Measurements from ENCODE around the gene RFLNA. TPM values are rescaled to one million over a fixed set of nuclear protein-coding genes. Genes with fewer than 3 reads are reported as not detected.

Gene RFLNA
- total RNA-seq, 1 donor from 2014 or later = 1.4 TPM

DNA sequence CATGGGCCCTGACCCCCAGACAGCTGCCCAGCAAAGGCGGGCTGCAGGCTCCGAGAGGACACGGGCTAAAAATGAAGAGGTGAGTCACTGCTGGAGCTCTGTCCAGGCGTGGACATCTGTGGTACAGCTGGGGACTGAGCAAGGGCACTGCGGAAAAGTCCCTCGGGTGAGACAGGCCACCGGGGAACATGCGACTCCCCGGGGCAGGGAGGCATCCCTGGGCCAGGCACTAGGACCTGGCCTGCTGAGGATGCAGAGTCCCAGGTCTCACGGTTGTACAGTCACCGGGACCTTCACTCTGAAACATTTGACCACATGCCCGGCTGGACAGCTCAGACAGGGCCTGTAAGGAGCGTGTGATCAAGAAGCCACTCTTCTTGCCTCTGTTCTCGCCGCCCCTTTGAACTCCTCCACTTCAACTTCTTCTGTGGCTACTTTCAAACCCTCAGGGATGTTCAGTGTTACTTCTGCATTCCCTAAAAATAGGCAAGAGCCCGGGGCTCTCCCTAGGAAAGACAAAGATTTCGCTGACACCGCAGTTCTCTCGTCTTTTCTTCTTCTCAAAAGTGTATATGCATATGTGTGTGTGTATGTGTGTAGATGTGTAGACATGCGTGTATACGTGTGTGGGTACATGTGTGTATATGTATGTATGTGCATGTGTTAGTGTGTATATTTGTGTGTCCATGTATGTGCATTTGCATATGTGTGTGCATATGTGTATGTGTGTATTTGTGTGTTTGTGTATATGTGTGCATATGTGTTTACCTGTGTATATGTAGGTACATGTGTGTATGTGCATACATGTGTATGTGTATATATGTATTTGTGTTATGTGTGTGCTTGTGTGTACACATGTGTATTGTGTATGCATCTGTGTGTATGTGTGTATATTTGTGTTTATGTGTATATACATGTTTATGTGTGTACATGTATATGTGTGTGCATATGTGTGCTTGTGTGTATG is 5.0 kb upstream of the RFLNA start:
- Histone ChIP-seq H3K4me3 (no peak overlapping the region), H3K79me2 (ENCODE audit: low read depth) (no peaks in the 10 kb centered on the region), H4K20me1 (ENCODE audit: low read depth) (no peaks in the 10 kb centered on the region), H3K27ac (no peak overlapping the region), H2AFZ (replicated peaks) (no peak overlapping the region), H3K9me3 (ENCODE audit: low read depth) (no peaks in the 10 kb centered on the region), H3K4me1 (peaks cover 31% of the 10 kb centered on the region), H3K27me3 (peaks cover 11% of the 10 kb centered on the region), H3K9ac (no peak overlapping the region), H3K4me2 (peak overlapping the region; percentile 40), H3K36me3 (no peaks in the 10 kb centered on the region), H3F3A (ENCODE audit: low read depth) (peaks cover 36% of the 10 kb centered on the region)
- H3K27me3 Mint-ChIP-seq (ENCODE audit: insufficient read depth, low read depth) = peaks cover 34% of the 10 kb centered on the region
- H3K9me3 Mint-ChIP-seq = peaks cover 25% of the 10 kb centered on the region
- H3K27ac Mint-ChIP-seq = peak overlapping the region; percentile 47
- no peak for DNase-seq (ENCODE audit: low spot score)
- peaks cover 1% of the 10 kb centered on the region for H3K36me3 Mint-ChIP-seq
- no peak overlapping the region for H3K4me3 Mint-ChIP-seq
- peaks cover 54% of the 10 kb centered on the region for H3K4me1 Mint-ChIP-seq
- TF ChIP-seq EZH2 (IDR thresholded peaks at IDR 0.05) = no peak
- TF ChIP-seq, protein P1, sequence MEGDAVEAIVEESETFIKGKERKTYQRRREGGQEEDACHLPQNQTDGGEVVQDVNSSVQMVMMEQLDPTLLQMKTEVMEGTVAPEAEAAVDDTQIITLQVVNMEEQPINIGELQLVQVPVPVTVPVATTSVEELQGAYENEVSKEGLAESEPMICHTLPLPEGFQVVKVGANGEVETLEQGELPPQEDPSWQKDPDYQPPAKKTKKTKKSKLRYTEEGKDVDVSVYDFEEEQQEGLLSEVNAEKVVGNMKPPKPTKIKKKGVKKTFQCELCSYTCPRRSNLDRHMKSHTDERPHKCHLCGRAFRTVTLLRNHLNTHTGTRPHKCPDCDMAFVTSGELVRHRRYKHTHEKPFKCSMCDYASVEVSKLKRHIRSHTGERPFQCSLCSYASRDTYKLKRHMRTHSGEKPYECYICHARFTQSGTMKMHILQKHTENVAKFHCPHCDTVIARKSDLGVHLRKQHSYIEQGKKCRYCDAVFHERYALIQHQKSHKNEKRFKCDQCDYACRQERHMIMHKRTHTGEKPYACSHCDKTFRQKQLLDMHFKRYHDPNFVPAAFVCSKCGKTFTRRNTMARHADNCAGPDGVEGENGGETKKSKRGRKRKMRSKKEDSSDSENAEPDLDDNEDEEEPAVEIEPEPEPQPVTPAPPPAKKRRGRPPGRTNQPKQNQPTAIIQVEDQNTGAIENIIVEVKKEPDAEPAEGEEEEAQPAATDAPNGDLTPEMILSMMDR (IDR thresholded peaks at IDR 0.05) = no peak
- no peak for TF ChIP-seq EZH2phosphoT487 (IDR thresholded peaks at IDR 0.05)

DNA sequence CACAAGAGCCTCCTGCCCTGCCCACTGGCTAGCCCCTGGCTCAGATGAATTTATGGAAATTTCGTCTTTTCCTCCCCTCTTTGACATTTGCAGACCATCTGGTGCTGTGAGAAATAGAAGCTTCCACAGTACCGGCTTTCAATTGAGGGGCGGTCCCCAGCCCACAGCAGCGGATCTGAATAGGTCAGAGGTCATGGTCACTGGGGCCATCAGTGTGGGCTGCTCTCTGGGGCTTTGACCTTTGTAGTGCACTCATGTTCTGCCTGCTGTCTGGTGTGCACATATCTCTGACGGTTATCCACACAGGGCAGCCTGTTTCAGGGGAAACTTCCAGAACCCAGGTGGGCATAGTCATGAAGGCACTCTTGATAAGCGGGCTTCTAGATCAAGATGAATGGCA is 2.5 kb upstream of the RFLNA start:
- TF ChIP-seq EZH2 (IDR thresholded peaks at IDR 0.05) (no peak), EZH2phosphoT487 (IDR thresholded peaks at IDR 0.05) (no peak)
- TF ChIP-seq, protein P1 (IDR thresholded peaks at IDR 0.05) = no peak
- Histone ChIP-seq H3K4me1 (peaks cover 45% of the 10 kb centered on the region), H4K20me1 (ENCODE audit: low read depth) (no peaks in the 10 kb centered on the region), H3K9ac (no peak overlapping the region), H3K27ac (no peak overlapping the region), H3K36me3 (no peaks in the 10 kb centered on the region), H3K79me2 (ENCODE audit: low read depth) (no peaks in the 10 kb centered on the region), H3K4me2 (no peak overlapping the region), H3F3A (ENCODE audit: low read depth) (peaks cover 36% of the 10 kb centered on the region), H3K4me3 (no peak overlapping the region), H3K27me3 (peaks cover 34% of the 10 kb centered on the region), H2AFZ (replicated peaks) (no peak overlapping the region), H3K9me3 (ENCODE audit: low read depth) (no peaks in the 10 kb centered on the region)
- H3K4me1 Mint-ChIP-seq = peaks cover 61% of the 10 kb centered on the region
- peak overlapping the region; percentile 73 for H3K4me3 Mint-ChIP-seq
- H3K27me3 Mint-ChIP-seq (ENCODE audit: insufficient read depth, low read depth) = peaks cover 43% of the 10 kb centered on the region
- DNase-seq (ENCODE audit: low spot score) = no peak
- peaks cover 1% of the 10 kb centered on the region for H3K36me3 Mint-ChIP-seq
- peak overlapping the region; percentile 75 for H3K27ac Mint-ChIP-seq
- H3K9me3 Mint-ChIP-seq = peaks cover 13% of the 10 kb centered on the region

DNA sequence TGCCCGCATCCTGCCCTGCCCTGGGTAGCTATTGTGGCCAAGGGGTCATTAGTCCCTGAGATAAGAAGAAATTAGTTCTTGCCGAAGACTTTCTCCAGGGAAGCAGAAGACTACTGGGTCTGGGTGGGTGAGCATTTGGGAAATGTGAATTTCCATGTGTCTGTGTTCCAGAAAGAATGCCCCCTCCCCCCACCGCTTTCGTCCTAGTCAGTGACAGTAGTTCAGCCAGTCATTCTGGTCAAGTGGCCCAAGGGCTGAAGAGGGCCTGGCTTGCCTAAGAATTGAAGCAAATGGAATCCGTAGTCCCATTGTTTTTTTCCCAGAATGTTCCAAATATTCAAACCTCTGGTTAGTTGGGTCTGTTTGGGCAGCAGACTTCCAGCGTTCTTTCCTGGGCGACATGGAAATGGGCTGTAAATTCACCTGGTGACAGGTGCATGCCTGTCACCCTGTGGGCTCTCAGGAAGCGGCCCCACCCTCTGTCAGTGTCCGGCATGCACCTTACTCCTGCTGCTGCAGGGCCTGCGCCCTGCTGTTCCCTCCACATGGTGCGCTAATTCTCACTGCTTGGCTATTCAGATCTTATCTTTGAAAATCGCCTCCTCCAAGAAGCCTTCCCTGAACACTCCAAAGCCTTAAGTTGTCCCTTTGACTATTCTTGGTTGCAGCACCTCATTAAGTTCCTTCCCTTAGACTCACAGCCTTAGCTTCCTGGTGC is 1.4 kb upstream of the RFLNA start:
- H3K4me1 Mint-ChIP-seq = peaks cover 60% of the 10 kb centered on the region
- H3K36me3 Mint-ChIP-seq = no peaks in the 10 kb centered on the region
- DNase-seq (ENCODE audit: low spot score) = no peak
- Histone ChIP-seq H3K79me2 (ENCODE audit: low read depth) (no peaks in the 10 kb centered on the region), H2AFZ (replicated peaks) (no peak overlapping the region), H3K4me3 (no peak overlapping the region), H3K27me3 (peaks cover 37% of the 10 kb centered on the region), H3K9ac (no peak overlapping the region), H3K9me3 (ENCODE audit: low read depth) (no peaks in the 10 kb centered on the region), H3K36me3 (no peaks in the 10 kb centered on the region), H4K20me1 (ENCODE audit: low read depth) (no peaks in the 10 kb centered on the region), H3F3A (ENCODE audit: low read depth) (peaks cover 35% of the 10 kb centered on the region), H3K4me1 (peaks cover 45% of the 10 kb centered on the region), H3K4me2 (no peak overlapping the region), H3K27ac (no peak overlapping the region)
- peak overlapping the region; percentile 25 for H3K4me3 Mint-ChIP-seq
- TF ChIP-seq EZH2 (IDR thresholded peaks at IDR 0.05) (no peak), EZH2phosphoT487 (IDR thresholded peaks at IDR 0.05) (no peak)
- TF ChIP-seq, protein P1 (IDR thresholded peaks at IDR 0.05) = no peak
- peak overlapping the region; percentile 61 for H3K27ac Mint-ChIP-seq
- peaks cover 45% of the 10 kb centered on the region for H3K27me3 Mint-ChIP-seq (ENCODE audit: insufficient read depth, low read depth)
- H3K9me3 Mint-ChIP-seq = peaks cover 3% of the 10 kb centered on the region
